HG02610 (cell line): ENCODE measurements around the gene ZNF419.
"Not testable (repeated sequence)": the region's sequence is repeated elsewhere in the genome, so short reads cannot be mapped to it uniquely, and the experiment has no call there.

ENCODE experiments used
- ATAC-seq: cut with Tn5 transposase; IDR thresholded peaks from one replicate; pipeline ENCODE4 v1.9.1; 2021; ENCODE audit warnings: mild to moderate bottlenecking, moderate library complexity; ENCODE audit not compliant: unreplicated experiment

The ZNF419 gene

DNA sequence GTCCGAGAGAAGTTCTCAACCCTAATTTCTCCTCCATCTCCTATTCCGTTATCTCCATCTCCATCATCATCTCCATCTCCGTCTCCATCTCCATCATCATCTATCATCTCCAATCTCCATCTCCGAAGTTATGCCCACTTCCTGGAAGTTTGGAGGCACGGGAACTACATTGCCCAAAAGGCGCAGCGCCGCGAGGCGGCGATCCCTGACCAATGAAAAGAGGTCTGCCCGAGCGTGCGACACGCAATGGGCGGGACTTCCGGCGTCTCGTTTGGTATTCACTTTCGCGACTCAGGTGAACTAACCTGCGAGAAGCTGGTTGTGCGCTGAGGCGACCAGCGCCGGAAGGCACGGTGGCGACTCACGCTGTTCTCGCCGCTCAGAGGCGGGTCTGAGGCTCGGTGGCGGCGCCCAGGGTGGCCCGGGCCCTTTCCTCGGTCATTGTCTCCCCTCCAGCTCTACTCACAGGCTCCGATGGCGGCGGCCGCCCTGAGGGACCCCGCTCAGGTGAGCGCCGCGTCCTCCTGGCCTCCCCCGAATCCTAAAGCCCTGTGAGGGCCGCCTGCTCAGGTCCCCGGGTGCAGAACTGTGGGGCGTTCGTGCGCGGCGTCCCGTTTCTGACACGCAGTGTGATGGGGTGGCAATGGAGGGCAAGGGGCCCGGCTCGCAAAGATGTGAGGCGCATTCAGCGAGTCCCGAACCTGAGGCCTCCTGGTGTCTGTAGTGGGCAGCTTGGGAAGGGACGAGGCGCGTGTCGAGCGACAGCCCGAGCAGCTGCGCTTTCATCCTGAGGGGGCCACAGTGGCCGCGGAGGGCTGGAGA lies at the start of gene ZNF419:
ZNF419 (plus strand) TSS at position 274 of the 822 bp plus-strand sequence; CDS start at position 475, 201 bp downstream.
- ATAC-seq, result peak; percentile 91

DNA sequence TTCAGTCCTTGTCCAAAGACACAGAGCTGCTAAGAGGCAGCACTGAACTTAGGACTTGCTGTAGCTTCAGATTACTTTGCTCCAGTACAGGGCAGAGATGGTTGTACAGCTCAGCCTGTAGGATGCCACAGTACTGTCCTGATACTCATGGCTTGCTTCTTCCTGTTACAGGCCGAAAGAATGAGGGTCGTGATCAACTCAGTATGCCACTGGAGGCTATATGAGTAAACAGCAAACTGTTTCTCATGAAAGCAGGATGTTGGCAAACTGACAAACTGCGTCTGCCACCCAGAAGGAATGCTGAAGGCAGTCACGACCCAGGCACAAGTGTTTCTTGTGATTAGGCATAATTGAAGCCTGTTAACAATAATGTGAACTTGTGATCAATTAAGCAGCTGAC lies 49.6 kb upstream of the ZNF419 start:
- ATAC-seq, result no peak

DNA sequence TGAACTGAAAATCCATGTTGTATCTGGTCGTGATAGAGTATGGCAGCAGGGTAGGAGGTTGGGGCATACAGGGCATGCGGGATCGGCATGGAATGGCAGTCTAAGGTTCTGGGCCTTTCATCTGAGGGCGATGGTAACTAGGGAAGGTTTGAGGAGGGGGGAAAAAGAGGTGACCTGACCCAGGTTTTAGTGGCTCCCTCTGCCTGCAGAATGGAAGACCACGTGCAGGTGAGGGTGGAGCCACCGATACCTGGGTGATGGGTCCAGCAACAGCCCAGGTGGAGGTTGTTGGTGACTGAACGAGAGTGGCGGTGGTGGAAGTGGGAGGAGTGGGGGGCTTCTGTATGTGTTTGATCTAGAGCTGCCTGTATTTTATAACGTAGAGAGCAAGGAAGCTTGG lies 48.6 kb upstream of the ZNF419 start:
- ATAC-seq, result no peak

DNA sequence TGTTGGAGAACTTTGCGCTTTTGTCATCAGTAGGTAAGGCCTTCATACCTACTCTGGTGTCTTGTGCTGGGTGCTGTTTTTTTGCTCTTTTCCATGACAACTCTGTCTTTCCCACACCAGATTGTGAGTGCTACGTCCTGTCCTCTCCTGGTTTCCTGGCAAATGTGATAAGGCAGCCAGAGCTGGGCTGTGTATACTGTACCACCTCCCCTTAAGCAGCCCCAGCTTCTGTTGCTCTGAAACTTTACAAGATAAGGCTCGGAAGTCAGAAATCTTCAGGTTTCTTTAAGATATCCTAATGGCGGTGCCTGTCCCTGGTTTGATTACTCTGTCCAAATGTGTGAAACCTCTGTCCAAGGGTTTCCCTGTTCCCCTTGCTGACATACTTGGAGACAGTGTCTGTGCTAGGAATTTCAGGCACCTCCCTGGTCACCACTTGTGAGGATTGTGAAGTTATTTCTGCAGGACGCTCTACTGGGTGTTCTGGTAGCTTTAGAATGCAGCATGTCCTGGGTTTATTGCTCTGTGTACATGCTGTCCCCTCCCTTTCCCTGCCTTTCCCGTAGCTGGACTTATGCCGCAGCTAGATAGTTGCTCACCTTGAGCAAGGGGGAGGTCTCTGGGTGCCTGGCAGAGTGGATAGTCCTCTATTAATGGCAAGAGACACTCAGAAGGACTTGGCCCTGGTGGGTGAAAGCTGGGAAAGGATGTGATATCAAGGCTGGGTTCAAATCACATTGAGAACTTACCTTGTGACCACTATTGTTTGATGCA lies 45.4 kb upstream of the ZNF419 start:
- ATAC-seq, result no peak

DNA sequence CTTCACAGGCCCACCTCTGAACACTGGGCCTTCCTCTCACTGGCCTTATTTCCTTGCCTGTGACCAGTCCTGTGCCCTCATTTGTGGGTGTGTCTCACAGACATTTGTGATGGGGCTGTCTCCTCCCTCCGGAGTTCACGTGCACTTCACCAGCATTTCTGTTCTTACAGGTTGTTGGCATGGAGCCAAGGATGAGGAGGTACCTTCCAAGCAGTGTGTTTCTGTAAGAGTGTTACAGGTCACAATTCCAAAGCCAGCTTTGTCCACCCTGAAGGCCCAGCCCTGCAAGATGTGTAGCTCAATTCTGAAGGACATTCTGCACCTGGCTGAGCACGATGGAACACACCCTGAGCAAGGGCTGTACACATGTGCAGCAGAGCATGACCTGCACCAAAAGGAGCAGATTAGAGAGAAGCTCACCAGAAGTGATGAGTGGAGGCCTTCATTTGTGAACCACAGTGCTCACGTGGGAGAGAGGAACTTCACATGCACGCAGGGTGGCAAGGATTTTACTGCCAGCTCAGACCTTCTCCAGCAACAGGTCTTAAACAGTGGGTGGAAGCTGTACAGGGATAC lies 44.3 kb upstream of the ZNF419 start:
- no peak for ATAC-seq

DNA sequence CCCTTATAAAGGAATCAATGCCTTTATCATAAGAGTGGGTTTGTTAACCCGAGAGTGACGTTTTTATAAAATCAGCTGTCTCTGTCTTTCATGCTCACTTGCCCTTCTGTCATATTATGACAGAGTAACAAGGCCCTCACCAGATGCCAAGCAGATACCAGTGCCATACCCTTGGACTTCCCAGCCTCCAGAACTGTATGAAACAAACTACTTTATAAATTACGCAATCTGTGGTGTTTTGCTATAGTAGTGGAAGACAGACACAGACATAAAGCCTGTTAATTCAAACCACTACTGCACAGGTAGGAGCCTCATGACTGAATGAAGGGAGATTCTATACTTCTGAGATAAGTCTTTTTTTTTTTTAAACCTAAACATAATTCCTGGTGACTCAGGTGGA lies 35.2 kb upstream of the ZNF419 start:
- ATAC-seq, result no peak

DNA sequence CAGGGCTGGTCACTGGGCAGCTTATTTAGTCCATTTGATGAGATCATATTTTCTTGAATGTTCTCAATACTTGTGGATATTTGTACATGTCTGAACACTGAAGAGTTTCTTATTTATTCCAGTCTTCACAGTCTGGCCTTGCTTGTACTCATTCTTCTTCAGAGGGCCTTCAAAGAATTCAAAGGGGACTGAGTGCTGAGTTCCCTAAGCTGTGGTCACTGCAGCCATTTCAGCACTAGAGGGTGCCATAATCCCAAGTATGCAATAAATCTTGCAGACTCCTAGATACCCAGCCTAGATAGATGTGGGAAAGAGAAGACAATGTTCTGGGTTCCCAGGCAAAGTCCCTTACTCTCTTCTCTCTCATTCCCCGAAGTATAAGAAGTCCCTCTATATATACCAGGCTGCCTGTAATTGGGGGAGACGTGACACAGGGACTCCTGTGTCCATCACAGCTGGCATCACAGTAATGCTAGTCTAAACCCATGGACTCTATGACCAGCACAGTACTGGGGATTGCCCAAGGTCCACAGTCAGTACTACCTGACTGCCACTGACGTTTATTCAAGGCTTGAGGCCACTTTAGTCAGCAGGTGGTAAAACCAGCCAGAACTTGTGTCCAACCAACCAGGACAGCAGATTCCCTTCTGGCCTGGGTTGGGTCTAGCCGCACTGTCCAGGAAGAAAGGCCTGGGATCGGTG lies 21.7 kb upstream of the ZNF419 start:
- no peak for ATAC-seq

DNA sequence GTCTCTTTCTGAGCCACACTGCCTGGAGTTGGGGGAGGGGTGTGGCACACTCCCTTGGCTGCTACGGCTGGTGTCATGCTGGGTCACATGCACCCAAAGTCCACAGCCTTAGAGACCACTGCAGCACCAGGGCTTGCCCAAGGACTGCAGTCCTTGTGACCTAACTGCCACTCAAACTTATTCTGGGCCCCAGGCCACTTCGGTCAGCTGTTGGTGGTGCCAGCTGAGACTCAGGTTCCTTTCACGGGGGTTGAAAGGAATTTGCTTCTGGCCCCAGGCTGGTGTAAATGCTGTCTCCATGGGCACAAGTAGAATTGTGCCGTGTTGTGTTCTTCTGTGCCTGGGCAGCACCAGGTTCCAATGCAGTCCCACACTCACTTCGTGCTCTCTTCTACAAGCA lies 21.1 kb upstream of the ZNF419 start:
- ATAC-seq, result no peak

DNA sequence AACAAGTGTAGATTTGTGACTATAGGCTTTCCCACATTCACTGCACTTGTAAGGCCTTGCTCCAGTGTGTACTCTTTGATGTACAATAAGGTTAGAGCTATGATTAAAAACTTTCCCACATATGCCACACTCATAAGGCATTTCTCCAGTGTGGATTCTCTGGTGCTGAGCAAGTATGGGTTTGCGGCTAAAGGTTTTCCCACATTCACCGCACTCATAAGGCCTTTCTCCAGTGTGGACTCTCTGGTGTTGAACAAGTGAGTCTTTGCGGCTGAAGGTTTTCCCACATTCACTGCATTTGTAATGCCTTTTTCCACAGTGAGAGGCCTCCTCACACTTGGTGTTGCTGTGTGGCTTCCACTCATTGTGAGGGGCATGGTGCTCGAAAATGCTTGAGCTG lies 13.9 kb upstream of the ZNF419 start:
- no peak for ATAC-seq

DNA sequence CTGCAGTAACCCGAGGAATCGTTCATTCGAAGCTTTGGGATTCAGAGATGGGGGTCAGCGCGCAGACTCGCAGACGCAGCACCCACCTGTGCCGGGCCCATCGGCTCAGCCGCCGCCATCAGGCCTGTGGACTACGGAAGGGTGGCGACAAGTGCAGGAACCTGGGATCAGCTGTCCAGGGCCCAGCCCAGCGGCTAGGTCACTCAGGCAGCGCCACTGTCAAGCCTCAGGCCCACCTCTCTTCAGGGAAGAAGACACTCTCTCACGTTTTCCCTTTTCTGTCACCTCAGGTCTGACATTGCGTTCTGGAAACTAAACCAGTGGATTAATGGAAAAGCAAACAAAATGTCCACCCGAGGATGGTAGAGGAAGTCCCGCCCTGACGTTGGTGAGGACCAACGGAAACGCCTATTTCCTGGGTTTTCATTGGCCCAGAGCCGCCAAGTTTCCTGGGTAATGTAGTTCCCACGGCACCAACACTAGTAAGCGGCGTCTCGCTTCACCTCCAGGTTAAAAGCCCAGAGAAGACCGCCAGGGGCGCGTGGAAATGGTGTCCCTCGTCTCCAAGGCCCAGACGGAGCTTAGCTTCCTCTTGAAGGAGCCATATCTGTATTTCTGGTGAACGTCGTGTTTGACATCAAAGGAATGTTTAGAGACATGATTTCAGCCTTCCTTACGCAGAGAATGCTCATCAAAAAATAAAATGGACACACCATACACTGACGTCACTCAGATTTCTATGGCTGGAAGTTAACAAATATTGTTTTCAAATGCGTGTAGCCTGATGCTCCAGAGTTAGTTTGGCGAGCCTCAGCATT lies 10.2 kb upstream of the ZNF419 start, which contains the start of gene ZNF772:
ZNF772 (minus strand) TSS at position 376 of the 818 bp plus-strand sequence; CDS start at position 119, 257 bp downstream.
- peak; percentile 95 for ATAC-seq

DNA sequence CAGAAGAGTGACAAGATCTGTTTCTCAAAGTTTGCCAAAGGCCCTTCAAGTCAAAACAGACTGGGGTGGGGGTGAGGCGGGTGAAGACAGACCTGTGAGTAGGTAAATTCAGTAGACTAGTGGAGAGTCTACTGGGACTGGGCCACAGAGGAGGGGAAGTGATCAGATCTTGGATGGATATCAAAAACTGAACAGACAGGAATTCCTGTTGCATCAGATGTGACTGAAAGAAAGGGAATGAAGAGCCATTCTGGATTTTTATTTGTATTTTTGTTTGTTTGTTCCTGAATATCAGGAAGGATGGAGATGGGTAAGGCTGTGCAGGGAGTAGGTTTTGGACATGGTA lies 722 bp downstream of the ZNF419 start:
- ATAC-seq, result not testable (repeated sequence)

DNA sequence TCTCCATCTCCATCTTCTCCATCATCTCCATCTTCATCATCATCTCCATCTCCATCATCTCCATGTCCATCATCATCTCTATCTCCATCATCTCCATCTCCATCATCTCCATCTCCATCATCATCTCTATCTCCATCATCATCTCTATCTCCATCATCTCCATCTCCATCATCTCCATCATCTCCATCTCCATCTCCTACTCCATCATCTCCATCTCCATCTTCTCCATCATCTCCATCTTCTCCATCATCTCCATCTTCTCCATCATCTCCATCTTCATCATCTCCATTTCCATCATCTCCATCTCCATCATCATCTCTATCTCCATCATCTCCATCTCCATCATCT lies 11.8 kb downstream of the ZNF419 start:
- ATAC-seq, result not testable (repeated sequence)

DNA sequence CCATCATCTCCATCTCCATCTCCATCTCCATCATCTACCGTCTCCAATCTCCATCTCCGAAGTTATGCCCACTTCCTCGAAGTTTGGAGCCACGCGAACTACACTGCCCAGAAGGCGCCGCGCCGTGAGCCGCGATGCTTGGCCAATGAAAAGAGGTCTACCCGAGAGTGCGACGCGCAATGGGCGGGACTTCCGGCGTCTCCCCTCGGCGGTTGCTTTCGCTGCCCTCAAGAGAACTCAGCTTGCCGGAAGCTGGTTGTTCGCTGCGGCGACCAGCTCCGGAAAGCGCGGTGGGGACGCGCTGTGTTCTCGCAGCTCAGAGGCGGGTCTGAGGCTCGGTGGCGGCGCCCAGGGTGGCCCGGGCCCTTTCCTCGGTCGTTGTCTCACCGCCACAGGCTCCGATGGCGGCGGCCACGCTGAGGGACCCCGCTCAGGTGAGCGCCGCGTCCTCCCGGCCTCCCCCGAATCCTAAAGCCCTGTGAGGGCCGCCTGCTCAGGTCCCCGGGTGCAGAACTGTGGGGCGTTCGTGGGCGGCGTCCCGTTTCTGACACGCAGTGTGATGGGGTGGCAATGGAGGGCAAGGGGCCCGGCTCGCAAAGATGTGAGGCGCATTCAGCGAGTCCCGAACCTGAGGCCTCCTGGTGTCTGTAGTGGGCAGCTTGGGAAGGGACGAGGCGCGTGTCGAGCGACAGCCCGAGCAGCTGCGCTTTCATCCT lies 12.3 kb downstream of the ZNF419 start, which contains the start of gene ZNF773:
ZNF773 (plus strand) TSS at position 259 of the 716 bp plus-strand sequence; CDS start at position 402, 143 bp downstream.
- peak; percentile 98 for ATAC-seq

DNA sequence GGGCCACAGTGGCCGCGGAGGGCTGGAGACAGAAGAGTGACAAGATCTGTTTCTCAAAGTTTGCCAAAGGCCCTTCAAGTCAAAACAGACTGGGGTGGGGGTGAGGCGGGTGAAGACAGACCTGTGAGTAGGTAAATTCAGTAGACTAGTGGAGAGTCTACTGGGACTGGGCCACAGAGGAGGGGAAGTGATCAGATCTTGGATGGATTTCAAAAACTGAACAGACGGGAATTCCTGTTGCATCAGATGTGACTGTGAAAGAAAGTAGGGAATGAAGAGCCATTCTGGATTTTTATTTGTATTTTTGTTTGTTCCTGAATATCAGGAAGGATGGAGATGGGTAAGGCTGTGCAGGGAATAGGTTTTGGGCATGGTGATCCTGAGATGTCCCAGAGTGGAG lies 12.8 kb downstream of the ZNF419 start:
- ATAC-seq, result not testable (repeated sequence)

DNA sequence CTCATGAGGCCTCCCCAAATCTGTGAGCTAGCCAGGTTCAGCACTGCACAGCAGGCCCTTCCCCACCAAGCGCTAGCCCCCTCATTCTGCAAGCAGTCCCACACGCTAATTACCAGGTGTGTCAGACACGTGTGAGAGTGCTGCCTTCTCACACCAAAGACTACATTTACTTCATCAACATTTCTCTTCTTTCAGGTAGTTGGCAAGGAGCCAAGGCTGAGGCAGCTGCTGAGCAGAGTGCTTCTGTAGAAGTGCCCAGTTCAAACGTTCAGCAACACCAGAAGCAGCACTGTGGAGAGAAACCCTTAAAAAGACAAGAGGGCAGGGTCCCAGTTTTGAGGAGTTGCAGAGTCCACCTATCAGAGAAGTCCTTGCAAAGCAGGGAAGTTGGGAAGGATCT lies 18.6 kb downstream of the ZNF419 start:
- ATAC-seq, result no peak

DNA sequence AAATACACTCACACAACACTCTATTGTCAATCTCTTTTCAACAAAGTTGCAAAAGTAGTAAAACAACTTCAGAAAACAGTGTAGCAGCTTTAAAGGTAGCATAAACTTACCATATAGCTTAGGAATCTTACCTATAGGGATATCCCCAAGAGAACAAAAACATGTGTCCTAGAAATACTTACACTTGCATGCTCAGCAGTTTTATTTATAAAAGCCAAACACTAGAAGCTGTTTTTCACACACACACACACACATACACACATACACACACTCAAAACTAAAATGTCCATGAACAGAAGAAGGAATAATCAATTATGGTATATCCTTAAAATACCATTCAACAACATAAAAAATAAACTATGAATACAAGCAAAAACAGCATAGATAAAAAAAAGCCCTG lies 23.9 kb downstream of the ZNF419 start:
- ATAC-seq, result no peak

DNA sequence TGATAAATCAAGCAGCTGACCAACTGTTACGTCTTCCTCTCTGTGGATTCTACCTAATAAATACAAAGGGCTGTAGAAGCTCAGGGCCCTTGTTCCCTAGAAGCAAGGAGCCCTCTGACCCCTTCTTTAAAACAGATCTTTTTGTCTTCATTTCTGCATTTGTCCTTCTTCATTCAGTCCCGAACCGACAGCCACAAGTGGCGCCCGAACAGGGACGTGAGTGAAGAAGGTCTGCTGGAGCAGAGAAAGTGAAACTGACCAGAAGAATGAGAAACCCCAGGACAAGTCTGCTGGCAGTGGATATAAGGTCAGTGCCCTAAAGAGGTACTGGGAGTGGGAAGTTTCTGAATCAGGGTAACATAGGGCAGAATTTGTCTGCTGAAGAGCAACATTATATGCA lies 25.3 kb downstream of the ZNF419 start:
- no peak for ATAC-seq

DNA sequence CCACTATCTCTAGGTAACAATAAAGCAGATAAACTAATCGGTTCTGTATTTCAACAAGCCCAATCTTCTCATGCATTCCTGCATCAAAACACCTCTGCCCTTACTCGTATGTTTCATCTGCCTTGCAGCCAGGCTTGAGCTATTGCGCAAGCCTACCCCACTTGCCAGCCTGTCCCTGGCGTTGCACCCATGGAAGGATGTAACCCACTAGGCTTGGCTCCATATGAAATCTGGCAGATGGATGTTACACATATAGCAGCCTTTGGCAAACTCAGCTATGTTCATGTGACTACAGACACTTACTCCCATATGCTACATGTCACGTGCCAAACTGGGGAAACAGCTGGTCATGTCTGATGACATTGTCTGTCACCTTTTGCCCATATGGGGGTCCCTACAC lies 27.7 kb downstream of the ZNF419 start:
- no peak for ATAC-seq

DNA sequence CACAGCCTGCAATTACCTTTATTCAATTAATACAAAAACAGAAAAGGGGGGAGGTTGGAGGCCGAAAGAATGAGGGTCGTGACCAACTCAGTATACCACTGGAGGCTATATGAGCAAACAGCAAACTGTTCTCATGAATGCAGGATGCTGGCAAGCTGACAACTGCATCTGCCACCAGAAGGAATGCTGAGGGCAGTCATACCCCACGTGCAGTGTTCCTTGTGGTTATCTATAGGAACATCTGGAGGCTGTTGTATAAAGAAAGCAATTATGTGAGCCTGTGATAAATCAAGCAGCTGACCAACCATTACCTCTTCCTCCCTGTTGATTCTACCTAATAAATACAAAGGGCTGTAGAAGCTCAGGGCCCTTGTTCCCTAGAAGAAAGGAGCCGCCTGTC lies 30.5 kb downstream of the ZNF419 start:
- ATAC-seq, result not testable (repeated sequence)
